Measurements from ENCODE around the gene FGD3.

GRCh38 chr9:93059011-93059714 lies 111.8 kb downstream of the FGD3 start:
- TF ChIP-seq CTCF (IDR thresholded peaks at IDR 0.05; ENCODE audit: poor library complexity) (no peak), EZH2phosphoT487 (IDR thresholded peaks at IDR 0.05; ENCODE audit: low read depth, severe bottlenecking, unreplicated experiment) (no peak)
